Stimulated activated memory B cell treated with anti-CD40 and anti-IgM and Interleukin-4, amounts not matched to agents 10 μg/mL and 1 μg/mL and 100 μg/mL, for 72 hours (primary cell): ENCODE data around the gene NR5A2.

ENCODE experiments used
- ATAC-seq: fragments of 150-1000 bp; cut with Tn5 transposase; 2 replicates; pipeline ENCODE4 v1.10.0; 2021
- H3K27ac Mint-ChIP-seq: one replicate; pipeline ENCODE4 v1.8.0; 2022; ENCODE audit warnings: mild to moderate bottlenecking, mixed read lengths
- H3K27me3 Mint-ChIP-seq: one replicate; pipeline ENCODE4 v1.8.0; 2022; ENCODE audit warnings: mixed read lengths
- H3K36me3 Mint-ChIP-seq: one replicate; pipeline ENCODE4 v1.8.0; 2022; ENCODE audit warnings: mixed read lengths
- H3K4me1 Mint-ChIP-seq: one replicate; pipeline ENCODE4 v1.8.0; 2022; ENCODE audit warnings: mixed read lengths
- H3K4me3 Mint-ChIP-seq: one replicate; pipeline ENCODE4 v1.8.0; 2022; ENCODE audit warnings: mild to moderate bottlenecking, moderate library complexity, mixed read lengths
- H3K9me3 Mint-ChIP-seq: one replicate; pipeline ENCODE4 v1.8.0; 2022; ENCODE audit warnings: mixed read lengths

Gene NR5A2

GRCh38 chr1:200147742-200148141, 120.2 kb downstream of the NR5A2 start:
- no peak for ATAC-seq
- H3K36me3 Mint-ChIP-seq: no peaks in the 10 kb centered on the region
- peaks cover 20% of the 10 kb centered on the region for H3K4me1 Mint-ChIP-seq
- no peaks in the 10 kb centered on the region for H3K9me3 Mint-ChIP-seq
- H3K27me3 Mint-ChIP-seq: no peaks in the 10 kb centered on the region
- H3K27ac Mint-ChIP-seq: no peak overlapping the region
- no peak overlapping the region for H3K4me3 Mint-ChIP-seq

- Mint-ChIP-seq H3K9me3 (no peaks in the 10 kb centered on the region), H3K36me3 (no peaks in the 10 kb centered on the region), H3K4me3 (no peak overlapping the region), H3K27ac (peak overlapping the region; percentile 50), H3K4me1 (peaks cover 42% of the 10 kb centered on the region), H3K27me3 (no peaks in the 10 kb centered on the region)
- ATAC-seq: no peak
These were observed 122.5 kb downstream of the NR5A2 start for GRCh38 chr1:200150006-200150405.

GRCh38 chr1:200150721-200151120, 123.2 kb downstream of the NR5A2 start:
- no peak overlapping the region for H3K4me3 Mint-ChIP-seq
- peak; percentile 44 for ATAC-seq
- H3K4me1 Mint-ChIP-seq: peaks cover 42% of the 10 kb centered on the region
- H3K36me3 Mint-ChIP-seq: no peaks in the 10 kb centered on the region
- no peaks in the 10 kb centered on the region for H3K27me3 Mint-ChIP-seq
- H3K27ac Mint-ChIP-seq: peak overlapping the region; percentile 50
- H3K9me3 Mint-ChIP-seq: no peaks in the 10 kb centered on the region

- Mint-ChIP-seq H3K27ac (no peak overlapping the region), H3K4me3 (no peak overlapping the region), H3K4me1 (peaks cover 42% of the 10 kb centered on the region), H3K9me3 (no peaks in the 10 kb centered on the region), H3K36me3 (no peaks in the 10 kb centered on the region), H3K27me3 (no peaks in the 10 kb centered on the region)
- ATAC-seq: no peak
These were observed 124.8 kb downstream of the NR5A2 start for GRCh38 chr1:200152336-200152735.

GRCh38 chr1:200153277-200154055, 126.0 kb downstream of the NR5A2 start:
- Mint-ChIP-seq H3K27me3 (no peaks in the 10 kb centered on the region), H3K36me3 (no peaks in the 10 kb centered on the region), H3K4me1 (peaks cover 42% of the 10 kb centered on the region), H3K9me3 (no peaks in the 10 kb centered on the region), H3K4me3 (peak overlapping the region; percentile 25), H3K27ac (peak overlapping the region; percentile 66)
- ATAC-seq: peak; percentile 87

GRCh38 chr1:200154069-200154767, 126.7 kb downstream of the NR5A2 start:
- H3K9me3 Mint-ChIP-seq: no peaks in the 10 kb centered on the region
- no peak overlapping the region for H3K4me3 Mint-ChIP-seq
- ATAC-seq: peak; percentile 96
- H3K27ac Mint-ChIP-seq: peak overlapping the region; percentile 66
- peaks cover 42% of the 10 kb centered on the region for H3K4me1 Mint-ChIP-seq
- no peaks in the 10 kb centered on the region for H3K27me3 Mint-ChIP-seq
- no peaks in the 10 kb centered on the region for H3K36me3 Mint-ChIP-seq

- no peak overlapping the region for H3K27ac Mint-ChIP-seq
- no peaks in the 10 kb centered on the region for H3K36me3 Mint-ChIP-seq
- ATAC-seq: no peak
- H3K9me3 Mint-ChIP-seq: no peaks in the 10 kb centered on the region
- no peaks in the 10 kb centered on the region for H3K27me3 Mint-ChIP-seq
- no peak overlapping the region for H3K4me3 Mint-ChIP-seq
- H3K4me1 Mint-ChIP-seq: peaks cover 22% of the 10 kb centered on the region
These were observed 130.2 kb downstream of the NR5A2 start for GRCh38 chr1:200157715-200158114.

GRCh38 chr1:200161801-200162200, 134.3 kb downstream of the NR5A2 start:
- ATAC-seq: no peak
- Mint-ChIP-seq H3K27ac (no peak overlapping the region), H3K4me1 (peaks cover 7% of the 10 kb centered on the region), H3K4me3 (no peak overlapping the region), H3K36me3 (no peaks in the 10 kb centered on the region), H3K9me3 (no peaks in the 10 kb centered on the region), H3K27me3 (no peaks in the 10 kb centered on the region)

- Mint-ChIP-seq H3K36me3 (no peaks in the 10 kb centered on the region), H3K9me3 (no peaks in the 10 kb centered on the region), H3K27ac (no peak overlapping the region), H3K4me1 (peaks cover 7% of the 10 kb centered on the region), H3K27me3 (no peaks in the 10 kb centered on the region), H3K4me3 (no peak overlapping the region)
- no peak for ATAC-seq
These were observed 134.7 kb downstream of the NR5A2 start for GRCh38 chr1:200162258-200162657.

GRCh38 chr1:200162877-200163276, 135.4 kb downstream of the NR5A2 start:
- no peak for ATAC-seq
- Mint-ChIP-seq H3K27ac (no peak overlapping the region), H3K36me3 (no peaks in the 10 kb centered on the region), H3K9me3 (no peaks in the 10 kb centered on the region), H3K4me1 (peaks cover 7% of the 10 kb centered on the region), H3K27me3 (no peaks in the 10 kb centered on the region), H3K4me3 (no peak overlapping the region)

- Mint-ChIP-seq H3K27ac (no peak overlapping the region), H3K9me3 (no peaks in the 10 kb centered on the region), H3K36me3 (no peaks in the 10 kb centered on the region), H3K4me1 (peaks cover 7% of the 10 kb centered on the region), H3K27me3 (no peaks in the 10 kb centered on the region), H3K4me3 (no peak overlapping the region)
- ATAC-seq: no peak
These were observed 136.4 kb downstream of the NR5A2 start for GRCh38 chr1:200163911-200164310.

- Mint-ChIP-seq H3K4me1 (peaks cover 7% of the 10 kb centered on the region), H3K36me3 (no peaks in the 10 kb centered on the region), H3K27me3 (no peaks in the 10 kb centered on the region), H3K9me3 (no peaks in the 10 kb centered on the region), H3K4me3 (no peak overlapping the region), H3K27ac (no peak overlapping the region)
- no peak for ATAC-seq
These were observed 138.1 kb downstream of the NR5A2 start for GRCh38 chr1:200165493-200166220.

GRCh38 chr1:200166411-200166810, 138.9 kb downstream of the NR5A2 start:
- Mint-ChIP-seq H3K27ac (no peak overlapping the region), H3K27me3 (no peaks in the 10 kb centered on the region), H3K36me3 (no peaks in the 10 kb centered on the region), H3K4me3 (no peak overlapping the region), H3K9me3 (no peaks in the 10 kb centered on the region), H3K4me1 (peaks cover 7% of the 10 kb centered on the region)
- no peak for ATAC-seq

GRCh38 chr1:200168926-200169325, 141.4 kb downstream of the NR5A2 start:
- Mint-ChIP-seq H3K4me1 (peaks cover 7% of the 10 kb centered on the region), H3K27ac (no peak overlapping the region), H3K36me3 (no peaks in the 10 kb centered on the region), H3K4me3 (no peak overlapping the region), H3K27me3 (no peaks in the 10 kb centered on the region), H3K9me3 (no peaks in the 10 kb centered on the region)
- no peak for ATAC-seq

GRCh38 chr1:200172311-200172710, 144.8 kb downstream of the NR5A2 start:
- Mint-ChIP-seq H3K9me3 (no peaks in the 10 kb centered on the region), H3K36me3 (no peaks in the 10 kb centered on the region), H3K27ac (no peak overlapping the region), H3K27me3 (no peaks in the 10 kb centered on the region), H3K4me3 (no peak overlapping the region), H3K4me1 (peaks cover 12% of the 10 kb centered on the region)
- no peak for ATAC-seq
